ENCODE results near the gene PHTF2.

The PHTF2 gene

DNA sequence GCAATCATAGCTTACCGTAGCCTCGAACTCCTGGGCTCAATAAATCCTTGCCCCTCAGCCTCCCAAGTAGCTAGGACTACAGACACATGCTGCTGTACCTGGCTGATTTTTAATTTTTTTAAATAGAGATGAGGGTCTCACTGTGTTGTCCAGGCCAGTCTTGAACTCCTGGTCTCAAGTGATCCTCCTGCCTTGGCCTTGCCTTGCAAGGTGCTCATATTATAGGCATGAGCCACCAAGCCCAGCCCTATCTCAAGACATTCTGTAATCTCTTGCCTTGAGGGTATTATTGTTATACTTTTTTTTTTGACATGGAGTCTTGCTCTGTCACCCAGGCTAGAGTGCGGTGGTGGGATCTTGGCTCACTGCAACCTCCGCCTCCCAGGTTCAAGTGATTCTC is 86.6 kb downstream of the PHTF2 start:
- no peak for DNase-seq

DNA sequence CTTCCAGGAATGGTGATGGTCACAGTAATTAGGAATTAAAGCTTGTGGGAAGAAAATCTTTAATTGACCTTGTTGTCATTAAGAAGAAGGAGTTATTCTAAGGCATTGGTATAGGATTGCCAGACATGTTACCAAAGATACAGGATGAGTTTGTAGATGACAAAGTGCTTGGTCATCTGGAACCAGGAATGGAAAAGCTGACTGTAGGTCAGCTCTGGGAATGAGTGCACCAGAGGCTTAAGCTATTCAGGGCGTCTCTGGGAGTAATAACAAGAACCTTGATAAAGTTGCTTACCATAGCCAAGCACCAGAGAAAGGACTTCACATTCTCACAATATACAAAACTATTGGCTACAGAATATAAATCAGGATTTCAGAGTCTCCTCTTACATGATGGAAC is 89.0 kb downstream of the PHTF2 start:
- no peak for DNase-seq

DNA sequence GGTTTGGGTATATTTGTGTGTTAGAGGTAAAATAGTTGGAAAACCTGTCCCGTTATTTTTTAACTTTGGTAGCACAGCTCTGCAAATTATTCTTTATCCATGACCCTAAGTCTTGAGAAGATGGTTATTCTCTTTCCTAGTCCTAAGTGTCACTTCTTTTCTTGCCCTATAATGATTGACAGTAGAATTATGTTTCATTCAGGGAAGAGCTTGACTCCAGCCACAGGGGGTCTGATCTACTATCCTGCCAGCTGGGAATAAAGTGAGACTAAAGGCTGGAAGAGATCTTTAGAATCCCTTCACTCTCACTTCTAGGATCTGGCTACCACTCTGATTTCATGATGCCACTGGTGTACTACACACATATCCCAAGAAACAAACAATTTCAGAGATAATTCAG is 90.4 kb downstream of the PHTF2 start:
- no peak for DNase-seq

DNA sequence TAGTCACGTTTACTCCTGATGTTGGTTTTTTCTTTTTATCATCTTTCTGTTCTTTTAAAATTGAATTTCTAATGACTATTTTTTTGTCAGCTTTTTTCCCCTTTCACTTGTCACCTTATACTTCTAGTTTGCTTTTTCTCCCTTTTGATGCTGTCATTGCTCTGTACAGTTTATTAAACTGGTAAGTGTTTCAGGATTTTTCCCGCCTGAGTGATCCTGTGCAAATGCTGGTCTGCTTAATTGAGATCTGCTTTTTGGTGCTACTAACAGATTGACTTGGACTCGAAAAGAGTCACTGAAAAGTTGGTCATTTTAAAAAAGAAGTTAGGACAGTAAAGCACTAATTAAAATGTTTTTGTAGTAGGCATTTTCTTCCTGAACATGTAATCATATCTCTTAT is 95.2 kb downstream of the PHTF2 start:
- peak; percentile 12 for DNase-seq

DNA sequence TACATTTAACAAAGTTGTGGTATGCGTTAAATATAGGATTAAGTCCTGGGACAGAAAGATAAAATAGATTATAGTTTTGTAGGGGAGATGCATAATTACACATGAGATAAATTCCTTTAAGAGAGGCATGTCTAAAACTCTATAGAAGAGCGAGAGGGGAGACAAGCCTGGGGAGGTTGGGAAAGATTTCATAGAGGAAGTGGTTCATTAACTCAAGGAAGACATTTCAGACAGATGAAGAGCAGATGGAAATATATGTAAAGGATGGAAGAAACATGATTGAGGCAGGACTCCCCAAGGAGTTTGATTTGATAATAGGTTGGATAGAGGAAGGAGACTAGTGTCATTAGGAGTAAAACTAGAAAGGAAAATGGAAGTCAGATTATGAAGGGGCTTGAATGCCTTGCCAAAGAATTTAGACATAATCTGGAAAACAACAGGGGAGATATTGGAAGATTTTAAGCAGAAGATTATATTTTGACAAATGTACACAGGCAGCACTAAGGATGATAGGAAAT is 96.1 kb downstream of the PHTF2 start:
- DNase-seq, result no peak

DNA sequence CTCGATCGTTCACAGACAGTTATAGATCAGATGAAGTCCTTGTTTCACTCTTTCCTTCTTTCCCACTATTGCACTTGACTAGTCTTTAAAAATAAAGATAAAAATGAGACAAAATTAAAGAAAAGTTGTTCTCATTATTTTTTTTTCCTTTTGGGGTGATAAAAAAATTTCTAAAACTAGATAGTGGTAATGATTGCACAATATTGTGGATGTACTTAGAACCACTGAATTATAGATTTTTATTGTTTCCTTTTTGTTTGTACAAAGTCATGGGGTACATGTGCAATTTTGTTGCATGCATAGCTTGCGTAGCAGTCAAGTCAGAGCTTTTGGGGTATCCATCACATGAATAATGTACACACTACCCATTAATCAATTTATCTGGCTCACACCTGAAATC is 97.3 kb downstream of the PHTF2 start:
- no peak for DNase-seq

DNA sequence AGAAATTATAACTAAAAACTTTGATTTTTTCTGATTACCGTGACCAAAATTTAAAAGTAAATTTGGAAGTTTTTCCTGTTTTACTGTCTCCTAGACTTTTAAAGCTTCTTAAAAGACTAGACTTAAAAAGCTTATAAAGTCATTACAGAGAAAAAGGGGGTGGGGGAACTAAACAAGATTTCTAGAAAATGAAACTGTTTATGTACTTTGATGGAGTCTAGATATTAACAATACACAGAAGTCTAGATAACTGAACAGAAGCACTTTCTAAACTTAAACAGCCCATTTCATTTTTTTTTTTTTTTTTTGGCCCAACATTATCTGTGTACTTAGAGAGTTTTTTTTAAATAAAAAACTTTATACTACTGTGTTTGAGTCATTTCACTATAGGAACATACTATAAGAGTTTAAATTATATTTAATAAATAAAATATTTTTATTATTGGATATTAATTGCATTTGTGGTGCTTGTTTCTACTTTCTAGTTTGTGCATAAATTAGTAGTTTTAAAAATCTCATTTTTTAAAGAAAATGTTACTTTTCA is 98.5 kb downstream of the PHTF2 start:
- no peak for DNase-seq

GRCh38 chr7:77899516-77899915 is 100.9 kb downstream of the PHTF2 start:
- no peak for DNase-seq

GRCh38 chr7:77903597-77903996 is 105.0 kb downstream of the PHTF2 start:
- no peak for DNase-seq

GRCh38 chr7:77904252-77904651 is 105.7 kb downstream of the PHTF2 start:
- DNase-seq, result no peak

- DNase-seq, result peak; percentile 74
Observed at GRCh38 chr7:77907281-77907680, 108.7 kb downstream of the PHTF2 start.

DNA sequence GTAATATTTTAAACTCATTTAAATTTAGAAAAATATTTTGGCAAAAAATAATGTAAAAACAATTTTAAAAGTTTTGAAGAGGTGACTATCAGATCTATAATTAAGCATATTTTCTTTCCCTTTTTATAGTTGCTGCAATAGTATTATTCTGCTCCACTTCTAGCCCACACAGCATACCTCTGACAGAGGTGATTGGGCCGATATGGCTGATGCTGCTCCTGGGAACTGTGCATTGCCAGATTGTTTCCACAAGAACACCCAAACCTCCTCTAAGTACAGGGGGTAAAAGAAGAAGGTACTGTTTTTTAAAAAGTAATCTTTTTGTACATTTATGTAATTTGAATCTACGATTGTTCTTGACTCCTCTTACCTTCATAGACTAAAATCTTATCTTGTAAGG is 110.1 kb downstream of the PHTF2 start:
- peak; percentile 59 for DNase-seq

DNA sequence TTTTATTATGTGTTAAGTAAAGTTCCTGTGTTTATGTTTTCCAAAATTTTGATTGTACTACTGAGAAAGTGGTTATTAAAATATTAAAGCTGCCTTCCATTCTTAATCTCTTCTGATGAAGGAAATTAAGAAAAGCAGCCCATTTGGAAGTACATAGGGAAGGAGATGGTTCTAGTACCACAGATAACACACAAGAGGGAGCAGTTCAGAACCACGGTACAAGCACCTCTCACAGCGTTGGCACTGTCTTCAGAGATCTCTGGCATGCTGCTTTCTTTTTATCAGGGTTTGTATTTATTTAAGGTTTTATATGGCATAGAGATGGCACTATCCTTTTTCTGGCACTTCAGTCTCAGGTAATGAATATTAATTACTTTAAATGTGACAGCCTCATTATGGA is 111.6 kb downstream of the PHTF2 start:
- DNase-seq, result no peak

DNA sequence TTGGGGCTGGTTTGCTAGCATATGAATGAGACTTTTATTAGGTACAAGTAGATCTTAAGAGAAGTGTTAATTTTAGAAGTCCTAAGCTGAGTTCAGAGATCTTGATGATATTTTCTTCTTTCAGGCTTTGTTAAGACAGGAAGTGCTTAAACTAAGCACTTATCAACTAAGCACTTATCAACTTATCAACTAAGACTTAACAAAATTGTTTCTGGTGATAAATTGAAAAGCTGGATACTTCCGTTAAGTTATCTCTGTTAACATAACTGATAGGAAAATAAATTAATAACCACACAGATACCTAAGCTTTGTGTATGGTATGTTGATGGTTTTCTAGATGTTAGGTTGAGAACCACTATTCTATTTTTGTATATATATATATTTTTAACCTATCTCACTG is 113.7 kb downstream of the PHTF2 start:
- no peak for DNase-seq

DNA sequence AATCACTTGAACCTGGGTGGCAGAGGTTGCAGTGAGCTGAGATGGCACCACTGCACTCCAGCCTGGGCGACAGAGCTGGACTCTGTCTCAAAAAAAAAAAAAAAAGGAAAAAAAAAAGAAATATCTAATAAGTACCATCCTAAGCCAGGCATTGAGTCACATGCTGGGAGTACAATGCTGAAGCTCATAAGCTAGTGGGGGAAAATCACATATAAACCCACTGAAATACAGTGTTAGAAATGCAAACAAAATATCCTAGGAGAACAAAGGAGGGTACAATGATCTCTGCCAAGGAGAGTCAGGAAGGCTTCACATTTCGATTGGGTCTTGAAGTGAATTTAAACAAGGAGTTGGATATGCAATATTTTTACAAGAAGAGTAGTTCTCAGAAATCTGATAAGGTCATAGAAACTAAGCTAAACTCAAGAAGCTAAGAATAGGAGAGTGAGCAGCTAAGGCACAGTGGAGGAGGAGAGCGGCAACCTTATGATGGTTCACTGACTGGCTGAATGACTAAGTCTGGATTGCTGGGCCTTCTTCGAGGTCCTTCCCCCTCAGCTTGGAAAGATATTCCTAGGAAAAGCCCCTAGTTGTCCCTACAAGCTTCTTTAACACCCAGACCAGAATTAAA is 115.5 kb downstream of the PHTF2 start:
- DNase-seq, result no peak

DNA sequence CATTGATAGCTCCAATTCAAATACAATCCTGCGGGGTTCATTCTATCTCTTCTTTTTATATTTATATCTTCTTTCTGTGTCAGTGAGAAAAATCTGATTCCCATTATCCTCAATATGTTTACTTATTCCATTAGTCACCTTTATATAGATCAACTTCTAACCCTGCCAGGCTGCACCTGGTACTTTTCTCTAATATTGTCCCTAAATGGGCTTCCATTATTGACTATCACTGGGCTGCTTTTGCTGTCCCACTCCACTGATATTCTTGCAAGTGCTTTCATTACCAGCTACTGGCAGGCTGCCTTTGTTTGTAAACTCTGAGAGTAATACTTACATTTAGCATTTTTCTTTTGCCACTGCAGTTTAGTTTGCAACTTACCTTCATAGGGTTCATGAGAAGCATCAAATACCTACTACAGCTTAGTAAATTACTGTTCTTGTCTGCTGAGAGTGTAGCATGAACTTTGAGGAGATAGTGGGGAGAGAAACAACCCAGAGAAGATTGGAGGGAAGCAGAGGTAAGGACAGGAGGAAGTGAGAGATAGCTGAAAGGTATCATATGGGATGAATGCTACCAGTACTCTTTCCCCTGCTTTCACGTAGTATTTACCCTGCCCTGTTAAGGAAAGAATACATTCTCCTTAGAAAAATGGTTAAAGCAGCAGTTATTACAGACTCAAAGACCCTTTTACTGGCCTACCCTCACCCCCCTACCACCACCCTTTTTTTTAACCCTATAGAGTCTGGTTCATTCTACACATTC is 119.1 kb downstream of the PHTF2 start:
- no peak for DNase-seq

GRCh38 chr7:77918676-77919075 is 120.1 kb downstream of the PHTF2 start:
- DNase-seq, result no peak

DNA sequence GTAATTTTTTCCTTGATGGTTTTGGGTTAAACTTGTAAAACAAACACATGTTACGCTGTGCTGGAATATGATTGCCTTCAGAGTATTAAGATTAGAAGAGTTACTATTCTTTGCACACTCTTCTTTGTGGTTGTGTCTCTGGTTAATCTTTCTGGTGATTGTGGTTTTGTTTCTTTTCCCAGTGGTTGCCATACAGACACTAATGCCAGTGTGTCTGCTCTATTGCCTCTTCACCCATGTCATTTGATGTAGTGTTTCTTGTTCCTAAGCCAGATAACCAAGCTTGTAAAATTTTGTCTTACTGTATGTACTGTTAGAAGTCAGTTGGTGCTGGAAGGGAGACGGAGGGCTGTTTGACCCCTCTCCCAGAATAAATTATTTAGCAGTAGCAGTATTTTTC is 124.8 kb downstream of the PHTF2 start:
- no peak for DNase-seq

- no peak for DNase-seq
Observed at GRCh38 chr7:77930496-77930895, 131.9 kb downstream of the PHTF2 start.

GRCh38 chr7:77931841-77932240 is 133.3 kb downstream of the PHTF2 start:
- no peak for DNase-seq

- DNase-seq, result no peak
Observed at GRCh38 chr7:77933394-77933793, 134.8 kb downstream of the PHTF2 start.

GRCh38 chr7:77935652-77936348 is 137.2 kb downstream of the PHTF2 start:
- no peak for DNase-seq

- DNase-seq, result peak; percentile 69
Observed at GRCh38 chr7:77940647-77941046, 142.1 kb downstream of the PHTF2 start.

DNA sequence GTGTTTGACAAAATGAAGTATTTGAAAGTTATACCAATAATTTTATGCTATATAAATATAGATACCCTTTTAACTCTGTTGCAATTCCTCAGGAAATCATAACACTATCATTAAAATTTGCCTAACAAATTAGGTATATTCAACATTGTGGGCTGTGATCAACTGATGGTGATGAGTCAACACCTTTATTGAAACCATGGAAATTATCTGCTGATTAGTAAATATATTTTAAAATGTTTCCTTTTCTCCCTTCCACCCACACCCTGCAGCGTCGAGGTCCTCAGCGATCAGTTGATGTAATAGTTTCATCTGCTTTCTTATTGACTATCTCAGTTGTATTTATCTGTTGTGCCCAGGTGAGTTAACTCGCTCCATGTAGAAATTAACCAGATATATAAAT is 143.9 kb downstream of the PHTF2 start:
- no peak for DNase-seq
